ENCODE results near the gene STYK1.

The STYK1 gene, protein sequence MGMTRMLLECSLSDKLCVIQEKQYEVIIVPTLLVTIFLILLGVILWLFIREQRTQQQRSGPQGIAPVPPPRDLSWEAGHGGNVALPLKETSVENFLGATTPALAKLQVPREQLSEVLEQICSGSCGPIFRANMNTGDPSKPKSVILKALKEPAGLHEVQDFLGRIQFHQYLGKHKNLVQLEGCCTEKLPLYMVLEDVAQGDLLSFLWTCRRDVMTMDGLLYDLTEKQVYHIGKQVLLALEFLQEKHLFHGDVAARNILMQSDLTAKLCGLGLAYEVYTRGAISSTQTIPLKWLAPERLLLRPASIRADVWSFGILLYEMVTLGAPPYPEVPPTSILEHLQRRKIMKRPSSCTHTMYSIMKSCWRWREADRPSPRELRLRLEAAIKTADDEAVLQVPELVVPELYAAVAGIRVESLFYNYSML

DNA sequence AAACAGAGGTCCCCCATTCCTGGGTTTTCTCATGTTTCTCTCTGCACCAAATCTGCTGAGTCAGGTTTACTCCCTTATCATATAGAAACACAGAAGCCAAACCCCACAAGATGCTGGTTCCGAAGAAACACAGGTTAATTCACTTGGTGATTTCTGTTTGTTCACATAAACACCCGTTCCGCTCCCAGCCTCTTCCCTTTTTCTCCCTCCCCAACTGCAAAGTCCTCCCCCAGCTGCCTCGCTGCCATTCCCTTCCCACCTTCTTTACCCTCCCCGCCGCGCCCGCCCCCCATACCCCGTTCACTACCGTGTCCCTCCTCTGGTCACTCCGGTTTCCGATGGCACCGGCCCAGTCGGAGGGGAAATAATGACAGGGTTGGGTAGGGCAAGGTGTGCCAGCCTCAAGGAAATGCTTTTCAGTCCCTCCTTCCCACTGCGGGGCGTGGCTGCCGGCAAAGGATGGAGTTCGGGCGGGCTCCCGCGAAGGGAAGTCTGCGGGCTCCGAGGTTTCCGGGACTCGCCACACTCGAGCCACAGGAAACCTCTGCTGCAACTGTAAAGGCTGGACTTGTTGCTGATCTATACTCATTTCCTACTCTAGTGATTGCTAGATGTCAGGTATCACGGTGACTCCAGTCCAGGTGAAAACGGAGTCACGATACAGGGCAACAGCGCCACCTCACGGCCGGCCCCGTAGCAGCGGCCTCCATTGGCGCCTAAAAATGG lies at the start of gene STYK1:
TSS of gene STYK1 (minus strand) at position 394 of the 726 bp plus-strand sequence. CDS start 39,434 bp downstream, outside the sequence.
- DNase-seq (ENCODE audit: low read depth) = peak; percentile 62

DNA sequence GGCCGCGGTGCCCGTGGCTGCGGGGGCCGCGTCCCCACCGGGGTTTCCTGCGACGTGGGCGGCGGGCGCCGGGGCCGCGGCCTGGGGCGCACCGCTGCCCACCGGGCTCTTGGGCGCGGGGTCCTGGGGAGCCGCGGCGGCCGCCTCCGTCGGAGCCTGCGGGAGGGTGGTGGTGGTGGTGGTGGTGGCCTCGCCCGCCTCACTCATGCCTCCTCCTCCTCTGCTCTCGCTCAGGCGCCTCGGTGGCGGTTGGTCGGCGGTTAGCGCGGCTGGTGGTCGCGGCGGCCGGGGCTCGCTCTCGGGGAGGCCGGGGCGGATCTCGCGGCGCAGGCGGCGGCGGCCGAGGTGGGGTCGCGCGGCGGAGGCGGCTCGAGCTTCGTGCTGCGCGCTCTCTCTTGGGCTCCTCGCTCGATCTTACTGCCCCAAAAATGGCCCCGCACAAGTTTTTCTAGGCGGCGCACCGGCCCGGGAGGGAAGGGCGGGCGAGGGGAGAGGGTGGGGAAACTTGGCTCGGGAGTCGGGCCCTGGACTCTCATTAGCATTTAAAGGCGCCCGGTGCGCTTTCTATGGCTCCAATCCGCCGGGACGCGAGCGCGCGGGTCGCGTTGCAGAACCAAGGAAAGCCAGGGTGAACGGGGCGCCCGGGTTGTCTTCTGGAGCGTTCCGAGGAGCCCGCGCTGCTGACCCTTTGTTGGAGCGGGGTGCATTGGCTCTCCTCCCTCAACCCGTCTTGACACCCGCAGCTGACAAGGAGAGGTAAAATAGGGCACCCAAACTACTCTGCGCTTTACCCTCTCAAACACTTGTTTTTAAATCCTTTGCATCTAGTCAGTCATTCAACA lies 49.3 kb upstream of the STYK1 start, which contains the start of gene YBX3:
TSS of gene YBX3 (minus strand) at position 419 of the 842 bp plus-strand sequence. CDS start at position 207, 212 bp downstream.
- peak; percentile 22 for DNase-seq (ENCODE audit: low read depth)

GRCh38 chr12:10722502-10722904 lies 48.7 kb upstream of the STYK1 start:
- DNase-seq (ENCODE audit: low read depth) = peak; percentile 42

DNA sequence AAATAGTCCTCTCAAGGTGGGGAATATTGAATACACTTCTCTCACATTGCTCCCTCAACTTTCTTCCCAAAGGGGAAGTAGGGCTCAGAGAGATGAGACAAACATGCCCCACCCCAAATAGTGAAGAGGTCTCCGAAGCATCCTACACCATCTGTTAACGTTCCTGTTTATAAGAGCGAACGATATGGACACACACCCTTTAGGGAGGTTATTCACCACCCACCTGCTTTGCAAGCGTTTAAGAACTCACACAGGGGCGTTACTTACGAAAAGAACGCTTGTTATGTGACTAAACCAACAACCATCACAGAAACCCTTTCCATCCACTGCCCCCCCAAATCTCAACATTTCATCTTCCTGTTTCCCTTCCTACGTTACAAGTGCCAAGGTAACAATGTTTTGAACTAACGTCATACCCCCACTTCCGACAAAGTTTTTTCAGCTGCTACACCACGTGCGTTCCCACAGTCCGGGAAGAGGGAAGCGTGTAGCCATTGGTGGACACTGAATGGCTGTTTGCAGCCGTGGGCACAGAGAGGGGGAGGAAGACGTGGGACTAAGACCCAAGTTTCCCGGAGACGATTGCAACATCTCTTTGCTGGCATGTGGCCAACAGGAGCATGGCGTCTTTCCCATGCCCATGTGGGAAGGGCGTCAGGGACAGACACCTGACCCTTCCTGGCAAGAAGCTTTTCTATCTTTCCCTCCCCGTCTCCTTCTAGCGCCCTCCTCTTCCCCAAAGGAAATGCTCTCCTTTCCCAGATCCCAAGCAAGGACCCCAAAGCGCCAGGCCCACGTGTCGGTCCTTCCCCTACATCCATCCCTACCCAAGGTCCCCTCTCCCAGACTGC lies 48.0 kb upstream of the STYK1 start:
- peak; percentile 52 for DNase-seq (ENCODE audit: low read depth)

DNA sequence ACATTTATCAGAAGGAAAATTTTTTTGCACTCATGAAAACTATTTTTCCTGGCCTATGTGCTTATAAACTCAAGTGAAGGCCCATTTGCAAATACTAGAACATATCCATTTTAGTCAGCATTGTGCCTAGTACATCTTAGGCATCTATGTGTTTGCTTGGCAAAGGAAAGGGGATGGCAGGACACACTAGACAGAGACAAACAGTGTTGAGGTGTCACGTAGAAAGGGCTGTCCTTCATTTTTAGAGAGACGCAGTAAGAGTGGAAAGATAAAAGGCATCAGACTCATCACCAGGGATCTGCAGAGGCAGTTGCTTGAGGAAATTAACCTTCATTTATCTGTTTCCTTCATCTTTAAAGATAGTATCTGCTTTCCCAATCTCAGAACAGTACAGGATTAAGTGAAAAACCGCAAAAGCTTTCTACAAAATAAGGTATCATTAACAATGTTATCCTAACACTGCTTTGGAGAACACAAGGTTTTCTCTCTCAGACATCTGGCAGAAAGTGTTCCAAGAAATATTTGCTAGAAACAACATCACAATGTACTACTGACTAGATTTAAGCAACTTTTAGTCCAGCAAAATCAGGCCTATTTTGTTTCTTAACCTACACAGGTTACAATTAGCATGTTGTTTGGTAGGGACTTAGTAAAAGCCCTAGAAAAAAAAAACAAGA lies 47.3 kb upstream of the STYK1 start:
- DNase-seq (ENCODE audit: low read depth) = no peak

GRCh38 chr12:10719482-10719881 lies 45.6 kb upstream of the STYK1 start:
- no peak for DNase-seq (ENCODE audit: low read depth)

GRCh38 chr12:10718279-10718821 lies 44.5 kb upstream of the STYK1 start:
- no peak for DNase-seq (ENCODE audit: low read depth)

DNA sequence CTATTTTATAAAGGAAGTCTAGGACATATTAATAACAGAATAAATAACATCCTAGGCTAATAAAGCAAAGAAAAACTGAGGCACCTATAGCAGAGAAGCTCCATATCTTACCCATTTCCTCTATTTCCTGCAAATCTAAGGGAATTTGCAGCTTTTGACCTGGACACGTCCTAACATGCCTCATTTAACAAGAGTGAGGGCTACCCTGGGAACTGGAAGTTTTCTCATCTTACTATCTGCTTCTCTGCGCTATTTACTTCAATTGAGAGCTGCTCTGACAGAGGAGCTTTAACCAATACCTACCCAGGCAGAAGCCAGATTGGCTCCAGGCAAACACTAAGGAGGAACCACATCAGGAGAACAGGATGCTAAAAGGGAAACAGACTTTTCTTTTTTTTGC lies 43.6 kb upstream of the STYK1 start:
- no peak for DNase-seq (ENCODE audit: low read depth)

DNA sequence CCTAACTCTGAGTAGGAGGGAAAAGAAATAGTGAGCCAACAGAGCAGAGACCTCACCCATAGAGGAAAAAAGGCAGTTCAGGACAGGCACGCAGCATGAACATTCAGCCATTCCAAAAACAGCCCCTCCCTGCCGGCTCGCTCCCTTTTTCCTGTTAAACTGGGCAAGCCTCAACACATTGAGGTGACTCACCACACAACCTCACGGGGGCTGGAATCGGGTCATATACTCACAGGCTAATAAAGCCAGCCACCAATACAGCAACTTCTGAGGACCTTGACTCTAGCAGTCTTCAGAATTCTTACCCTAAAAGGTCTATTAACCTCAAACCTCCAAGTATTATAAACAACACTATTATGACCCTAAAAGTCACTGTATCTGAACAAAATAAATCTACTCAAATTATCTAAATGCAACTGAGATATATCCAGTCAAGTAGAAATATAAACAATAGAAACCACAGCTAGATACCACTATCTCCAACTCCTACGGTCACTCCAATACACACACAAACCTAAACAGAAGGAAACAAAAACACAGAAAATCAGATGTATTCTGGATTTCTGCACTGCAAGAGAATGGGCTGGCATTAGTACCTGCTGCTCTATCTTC lies 43.0 kb upstream of the STYK1 start:
- no peak for DNase-seq (ENCODE audit: low read depth)

- DNase-seq (ENCODE audit: low read depth) = no peak
These were observed 42.4 kb upstream of the STYK1 start for GRCh38 chr12:10716277-10716676.

GRCh38 chr12:10715491-10715890 lies 41.6 kb upstream of the STYK1 start:
- no peak for DNase-seq (ENCODE audit: low read depth)

GRCh38 chr12:10709808-10710207 lies 36.0 kb upstream of the STYK1 start:
- DNase-seq (ENCODE audit: low read depth) = no peak

GRCh38 chr12:10708862-10709261 lies 35.0 kb upstream of the STYK1 start:
- DNase-seq (ENCODE audit: low read depth) = no peak

- no peak for DNase-seq (ENCODE audit: low read depth)
These were observed 31.8 kb upstream of the STYK1 start for GRCh38 chr12:10705655-10706054.

DNA sequence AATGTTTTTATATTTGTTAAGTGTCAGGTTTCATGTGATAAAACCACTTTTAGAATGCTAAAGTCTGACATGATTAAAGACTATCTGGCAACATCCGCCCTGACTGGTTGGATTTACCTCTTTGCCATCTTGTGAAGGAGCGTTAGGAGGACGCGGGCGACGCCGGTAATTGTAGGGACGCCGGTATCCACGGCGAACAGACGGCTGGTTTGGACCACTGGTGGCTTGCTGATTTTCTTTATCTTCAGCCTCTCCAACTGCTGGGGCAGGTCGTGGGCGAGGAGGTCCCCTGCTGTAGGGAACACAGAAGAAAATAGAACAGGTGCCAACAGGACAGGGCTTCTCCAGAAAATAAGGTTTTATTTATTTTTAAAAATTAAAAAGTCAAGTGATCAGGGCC lies 28.0 kb upstream of the STYK1 start:
- DNase-seq (ENCODE audit: low read depth) = no peak

DNA sequence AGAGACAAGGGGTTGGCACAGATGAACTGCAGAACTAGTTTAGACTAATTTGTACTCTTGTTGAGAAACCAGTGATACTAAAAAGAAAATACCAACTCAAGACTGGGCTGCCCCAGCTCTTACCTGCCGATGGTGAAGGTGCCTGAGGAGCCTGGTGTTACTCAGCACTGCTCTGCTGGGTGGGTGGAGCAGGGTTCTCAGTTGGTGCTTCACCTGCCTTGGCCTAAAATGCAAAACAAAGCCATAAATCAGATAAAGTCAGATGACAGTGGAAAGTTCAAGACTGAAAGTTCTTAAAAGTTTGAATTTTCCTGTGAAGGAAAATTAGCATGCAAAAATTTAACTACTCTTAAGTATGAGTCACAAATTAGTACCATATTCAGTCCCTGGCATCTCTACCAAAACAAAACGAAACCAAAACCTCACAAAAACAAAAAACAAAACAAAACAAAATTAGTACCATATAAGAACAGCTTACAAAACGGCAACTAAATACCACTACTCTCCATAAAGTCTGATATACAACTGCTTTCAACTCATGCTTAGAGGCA lies 27.4 kb upstream of the STYK1 start:
- peak; percentile 7 for DNase-seq (ENCODE audit: low read depth)

GRCh38 chr12:10700581-10700980 lies 26.7 kb upstream of the STYK1 start:
- DNase-seq (ENCODE audit: low read depth) = no peak

DNA sequence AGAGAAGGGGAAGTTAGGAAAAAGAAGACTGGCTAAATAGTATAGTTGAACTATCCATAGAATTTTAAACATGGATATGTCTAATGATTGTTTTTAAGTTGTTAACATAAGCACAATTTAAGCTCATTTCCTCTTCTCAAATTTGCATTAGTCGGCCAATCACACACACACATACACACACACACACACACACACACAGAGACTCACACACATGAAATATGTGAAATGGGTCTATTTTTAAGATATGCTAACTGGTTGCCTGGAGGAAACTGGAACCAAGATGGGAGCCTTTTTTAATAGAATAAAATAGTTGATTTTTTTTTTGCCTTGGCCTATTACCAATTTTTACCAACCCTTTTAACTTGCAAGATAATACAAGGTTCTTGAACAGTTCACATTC lies 24.0 kb upstream of the STYK1 start:
- no peak for DNase-seq (ENCODE audit: low read depth)

GRCh38 chr12:10697156-10697555 lies 23.3 kb upstream of the STYK1 start:
- no peak for DNase-seq (ENCODE audit: low read depth)

DNA sequence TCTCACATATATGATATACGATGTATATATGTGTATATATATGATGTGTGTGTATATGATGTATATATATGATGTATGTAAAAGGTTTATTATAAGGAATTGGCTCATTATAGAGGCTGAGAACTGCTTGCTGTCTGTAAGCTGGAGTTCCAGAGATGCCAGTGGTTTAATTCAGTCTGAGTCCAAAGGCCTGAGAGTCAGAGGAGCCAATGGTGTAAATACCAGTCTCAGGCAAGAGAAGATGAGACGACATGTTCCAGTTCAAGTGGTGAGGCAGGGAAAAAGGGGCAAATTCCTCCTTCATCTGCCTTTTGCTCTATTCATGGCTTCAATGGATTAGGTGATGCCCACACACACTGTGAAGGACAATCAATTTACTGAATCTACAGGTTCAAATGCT lies 17.1 kb upstream of the STYK1 start:
- no peak for DNase-seq (ENCODE audit: low read depth)
